22Rv1 (cell line): ENCODE results near the gene EDN2.

Source experiments
- ZFX ChIP-seq: fragments of 450-650 bp; IDR thresholded peaks from 2 replicates; pipeline ENCODE4 v1.6.1; 2017; ENCODE audit warnings: antibody characterized with exemption, borderline replicate concordance
- TF ChIP-seq, protein P1 (sequence below): fragments of 450-650 bp; IDR thresholded peaks from 2 replicates; pipeline ENCODE4 v1.5.1; 2017; ENCODE audit warnings: mild to moderate bottlenecking

DNA sequence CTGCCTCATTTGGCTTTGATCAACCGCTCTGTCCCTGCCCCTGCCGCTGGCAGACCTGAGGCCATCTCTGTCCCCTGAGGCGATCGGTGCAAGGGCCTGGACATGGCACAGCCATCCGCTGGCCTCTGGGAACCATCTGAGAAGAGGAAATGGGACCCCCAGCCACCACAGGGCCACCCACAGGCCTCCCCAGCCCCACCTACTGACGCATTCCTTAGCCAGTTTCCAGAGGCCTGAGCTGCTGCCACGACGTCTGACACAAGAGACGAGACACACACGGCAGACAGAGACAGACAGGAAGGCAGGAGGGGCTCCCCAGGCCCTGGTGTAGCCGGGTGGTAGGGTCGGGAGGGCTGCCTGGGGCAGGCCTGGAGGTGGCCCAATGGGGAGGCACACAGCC lies 37.3 kb upstream of the EDN2 start:
- TF ChIP-seq, protein P1, sequence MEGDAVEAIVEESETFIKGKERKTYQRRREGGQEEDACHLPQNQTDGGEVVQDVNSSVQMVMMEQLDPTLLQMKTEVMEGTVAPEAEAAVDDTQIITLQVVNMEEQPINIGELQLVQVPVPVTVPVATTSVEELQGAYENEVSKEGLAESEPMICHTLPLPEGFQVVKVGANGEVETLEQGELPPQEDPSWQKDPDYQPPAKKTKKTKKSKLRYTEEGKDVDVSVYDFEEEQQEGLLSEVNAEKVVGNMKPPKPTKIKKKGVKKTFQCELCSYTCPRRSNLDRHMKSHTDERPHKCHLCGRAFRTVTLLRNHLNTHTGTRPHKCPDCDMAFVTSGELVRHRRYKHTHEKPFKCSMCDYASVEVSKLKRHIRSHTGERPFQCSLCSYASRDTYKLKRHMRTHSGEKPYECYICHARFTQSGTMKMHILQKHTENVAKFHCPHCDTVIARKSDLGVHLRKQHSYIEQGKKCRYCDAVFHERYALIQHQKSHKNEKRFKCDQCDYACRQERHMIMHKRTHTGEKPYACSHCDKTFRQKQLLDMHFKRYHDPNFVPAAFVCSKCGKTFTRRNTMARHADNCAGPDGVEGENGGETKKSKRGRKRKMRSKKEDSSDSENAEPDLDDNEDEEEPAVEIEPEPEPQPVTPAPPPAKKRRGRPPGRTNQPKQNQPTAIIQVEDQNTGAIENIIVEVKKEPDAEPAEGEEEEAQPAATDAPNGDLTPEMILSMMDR = no peak
- no peak for TF ChIP-seq ZFX
